IMR-90 (cell line): ENCODE data around the gene LDLRAD3. TPM values are rescaled to one million over a fixed set of nuclear protein-coding genes. Genes with fewer than 3 reads are reported as not detected.

Experiments
- ATAC-seq: fragments of 200-7000 bp; cut with Tn5 transposase; 2 replicates; pipeline ENCODE4 v1.9.1; 2020; ENCODE audit warnings: low read depth, mild to moderate bottlenecking, moderate library complexity
- BruUV-seq: library from RNA; stranded (reverse); fragments of 400-500 nt; replicated peaks from 2 replicates; lab custom pipeline; 2021; lab: Mats Ljungman, UMichigan
- CTCF ChIA-PET: fragments of 300-600 bp; formaldehyde crosslinking; extraction: SDS; loops from one replicate; lab custom pipeline; 2021; ENCODE audit warnings: antibody characterized with exemption; lab: Yijun Ruan, JAX
- POLR2A ChIA-PET: fragments of 300-600 bp; sonication (Branson Sonifier 250); formaldehyde crosslinking; loops from one replicate; lab custom pipeline; 2022; ENCODE audit warnings: antibody characterized with exemption; ENCODE audit not compliant: unreplicated experiment; lab: Charles Lee
- DNase-seq: peaks from one replicate; pipeline ENCODE4 v3.0.0; 2013
- H2AFZ ChIP-seq: replicated peaks from 2 replicates; pipeline ENCODE3; 2013; ENCODE audit warnings: low read length, mild to moderate bottlenecking; ENCODE audit not compliant: poor library complexity
- H2AK5ac ChIP-seq: 2 replicates; pipeline ENCODE4 v1.6.1; 2013; ENCODE audit warnings: low read depth, low read length, inconsistent platforms
- H2AK9ac ChIP-seq: replicated peaks from 2 replicates; pipeline ENCODE3; 2013; ENCODE audit warnings: mild to moderate bottlenecking, low read depth, low read length, moderate library complexity; ENCODE audit not compliant: poor library complexity
- H2BK120ac ChIP-seq: 2 replicates; pipeline ENCODE4 v1.6.1; 2013; ENCODE audit warnings: low read depth, low read length, inconsistent platforms
- H2BK15ac ChIP-seq: 3 replicates; pipeline ENCODE4 v1.6.1; 2013; ENCODE audit warnings: low read depth, low read length, inconsistent platforms
- H2BK20ac ChIP-seq: 2 replicates; pipeline ENCODE4 v1.6.1; 2013; ENCODE audit warnings: low read depth, mild to moderate bottlenecking, inconsistent platforms, low read length, moderate library complexity
- H2BK5ac ChIP-seq: 2 replicates; pipeline ENCODE4 v1.6.1; 2013; ENCODE audit warnings: mild to moderate bottlenecking, low read depth, low read length, inconsistent platforms; ENCODE audit not compliant: poor library complexity, severe bottlenecking
- H3K14ac ChIP-seq: replicated peaks from 2 replicates; pipeline ENCODE4 v1.6.1; 2013; ENCODE audit warnings: low read depth, low read length, inconsistent platforms
- H3K18ac ChIP-seq: 2 replicates; pipeline ENCODE4 v1.6.1; 2013; ENCODE audit warnings: low read depth, low read length, control low read depth
- H3K23ac ChIP-seq: 2 replicates; pipeline ENCODE4 v1.6.1; 2013; ENCODE audit warnings: low read depth, low read length, inconsistent platforms
- H3K27ac ChIP-seq: 2 replicates; pipeline ENCODE4 v1.5.1; 2013; ENCODE audit warnings: mild to moderate bottlenecking, control low read depth, low read length; ENCODE audit not compliant: insufficient read depth
- H3K27me3 ChIP-seq: 2 replicates; pipeline ENCODE4 v1.6.1; 2013; ENCODE audit warnings: low read length; ENCODE audit not compliant: control insufficient read depth, insufficient read depth
- H3K36me3 ChIP-seq: 2 replicates; pipeline ENCODE4 v1.6.1; 2013; ENCODE audit warnings: low read length, mixed read lengths; ENCODE audit not compliant: control insufficient read depth, insufficient read depth
- H3K4ac ChIP-seq: 2 replicates; pipeline ENCODE4 v1.6.1; 2013; ENCODE audit warnings: low read depth, low read length, inconsistent platforms
- H3K4me1 ChIP-seq: 2 replicates; pipeline ENCODE4 v1.6.1; 2013; ENCODE audit warnings: low read length, mixed read lengths; ENCODE audit not compliant: control insufficient read depth, insufficient read depth
- H3K4me2 ChIP-seq: 2 replicates; pipeline ENCODE4 v1.6.1; 2013; ENCODE audit warnings: low read depth, mild to moderate bottlenecking, control low read depth, low read length, moderate library complexity
- H3K4me3 ChIP-seq: 2 replicates; pipeline ENCODE4 v1.5.1; 2013; ENCODE audit warnings: low read depth, mild to moderate bottlenecking, control low read depth, low read length, moderate library complexity; ENCODE audit not compliant: insufficient read depth
- H3K56ac ChIP-seq: 2 replicates; pipeline ENCODE4 v1.6.1; 2013; ENCODE audit warnings: low read length, inconsistent platforms; ENCODE audit not compliant: insufficient read depth; ENCODE audit errors: extremely low read depth
- H3K79me1 ChIP-seq, 2 experiments: 2 replicates each; pipeline ENCODE4 v1.6.1; 2013; ENCODE audit warnings: low read length in 2 of 2, inconsistent platforms in 1 of 2, low read depth in 1 of 2
- H3K9ac ChIP-seq: 2 replicates; pipeline ENCODE4 v1.6.1; 2013; ENCODE audit warnings: low read depth, low read length, control low read depth
- H3K9me1 ChIP-seq: 2 replicates; pipeline ENCODE4 v1.6.1; 2013; ENCODE audit warnings: low read length, inconsistent platforms; ENCODE audit not compliant: insufficient read depth
- H3K9me3 ChIP-seq: 2 replicates; pipeline ENCODE4 v1.6.1; 2013; ENCODE audit warnings: low read length; ENCODE audit not compliant: control insufficient read depth, insufficient read depth
- H4K20me1 ChIP-seq: 2 replicates; pipeline ENCODE4 v1.6.1; 2013; ENCODE audit warnings: low read length, inconsistent platforms; ENCODE audit not compliant: insufficient read depth
- H4K5ac ChIP-seq: 2 replicates; pipeline ENCODE4 v1.6.1; 2013; ENCODE audit warnings: mild to moderate bottlenecking, low read depth, low read length, control low read depth
- H4K8ac ChIP-seq, 2 experiments: 2 replicates each; pipeline ENCODE4 v1.6.1; 2013; ENCODE audit warnings: low read depth in 2 of 2, low read length in 2 of 2, control low read depth in 1 of 2, inconsistent platforms in 1 of 2
- H4K91ac ChIP-seq: 2 replicates; pipeline ENCODE4 v1.6.1; 2013; ENCODE audit warnings: low read depth, low read length, inconsistent platforms; ENCODE audit not compliant: insufficient read depth
- BHLHE40 ChIP-seq: fragments of 150-350 bp; IDR thresholded peaks from 2 replicates; pipeline ENCODE4 v1.6.1; 2016; ENCODE audit warnings: mild to moderate bottlenecking, low read depth, low read length
- CEBPB ChIP-seq: IDR thresholded peaks from 2 replicates; pipeline ENCODE4 v1.6.1; 2012; ENCODE audit warnings: low read depth, low read length, improper control_type of control experiment
- CHD1 ChIP-seq: IDR thresholded peaks from 2 replicates; pipeline ENCODE4 v1.6.1; 2012; ENCODE audit warnings: low read depth, low read length, improper control_type of control experiment
- CTCF ChIP-seq: conservative IDR thresholded peaks from 2 replicates; pipeline ENCODE4 v1.5.1; 2012; ENCODE audit warnings: mild to moderate bottlenecking, low read depth, low read length, improper control_type of control experiment
- ELK1 ChIP-seq: fragments of 150-350 bp; IDR thresholded peaks from 2 replicates; pipeline ENCODE4 v1.6.1; 2016; ENCODE audit warnings: low read depth, mild to moderate bottlenecking, low read length, moderate library complexity, borderline replicate concordance
- FOS ChIP-seq: fragments of 150-350 bp; IDR thresholded peaks from 2 replicates; pipeline ENCODE4 v1.6.1; 2016; ENCODE audit warnings: low read depth, low read length
- MAFK ChIP-seq: IDR thresholded peaks from 2 replicates; pipeline ENCODE4 v1.6.1; 2012; ENCODE audit warnings: low read depth, low read length, improper control_type of control experiment
- MAZ ChIP-seq: IDR thresholded peaks from 2 replicates; pipeline ENCODE4 v1.6.1; 2012; ENCODE audit warnings: low read depth, mild to moderate bottlenecking, low read length, improper control_type of control experiment, moderate library complexity, borderline replicate concordance
- MXI1 ChIP-seq: IDR thresholded peaks from 2 replicates; pipeline ENCODE4 v1.6.1; 2012; ENCODE audit warnings: low read depth, mild to moderate bottlenecking, low read length, moderate library complexity, borderline replicate concordance
- NFE2L2 ChIP-seq: fragments of 150-350 bp; IDR thresholded peaks from 2 replicates; pipeline ENCODE4 v1.6.1; 2016; ENCODE audit warnings: low read depth, mild to moderate bottlenecking, low read length
- POLR2A ChIP-seq: IDR thresholded peaks from 2 replicates; pipeline ENCODE4 v1.6.1; 2012; ENCODE audit warnings: mild to moderate bottlenecking, low read depth, low read length
- RAD21 ChIP-seq: IDR thresholded peaks from 2 replicates; pipeline ENCODE4 v1.6.1; 2012; ENCODE audit warnings: low read length, improper control_type of control experiment
- RCOR1 ChIP-seq: IDR thresholded peaks from 2 replicates; pipeline ENCODE4 v1.6.1; 2012; ENCODE audit warnings: mild to moderate bottlenecking, low read length, improper control_type of control experiment; ENCODE audit not compliant: insufficient replicate concordance
- SMC3 ChIP-seq: fragments of 150-350 bp; IDR thresholded peaks from 2 replicates; pipeline ENCODE4 v1.6.1; 2016; ENCODE audit warnings: low read depth, mild to moderate bottlenecking, antibody characterized with exemption, low read length, moderate library complexity
- USF2 ChIP-seq: fragments of 150-350 bp; IDR thresholded peaks from 2 replicates; pipeline ENCODE4 v1.6.1; 2017; ENCODE audit warnings: mild to moderate bottlenecking, antibody characterized with exemption, low read length, low read depth
- WGBS, 2 experiments: methylation state at CpG; one replicate each; pipeline versions ENCODE4 v1.1.5 to v1.1.7; 2013; ENCODE audit warnings: missing lambda C conversion rate in 2 of 2; ENCODE audit not compliant: insufficient read length in 1 of 2; ENCODE audit errors: extremely low coverage in 2 of 2; 5-methylcytosine and 5-hydroxymethylcytosine counted together
- dilution Hi-C: fragments of 300-500 bp; cut with HindIII; formaldehyde crosslinking; loops from one replicate; pipeline ENCODE4 v1.14.3; 2018; ENCODE audit warnings: low sequenced_read_pairs; ENCODE audit not compliant: unreplicated experiment
- in situ Hi-C: fragments of 300-500 bp; cut with MboI; formaldehyde crosslinking; loops from 3 replicates; pipeline ENCODE4 v1.14.3; 2019; ENCODE audit warnings: low sequenced_read_pairs, inconsistent platforms, mixed read lengths
- intact Hi-C: fragments of 100-400 bp; cut with micrococcal nuclease; formaldehyde crosslinking; loops from 2 replicates; pipeline ENCODE4 v1.10.0; 2022
- polyA plus RNA-seq, 3 experiments: library from polyadenylated mRNA; depleted of rRNA; stranded (reverse); fragments of >200 nt; gene quantifications; 2 replicates each; pipeline ENCODE4 v1.2.3, GENCODE V29; 2012; ENCODE audit warnings: low replicate concordance in 1 of 3
- total RNA-seq: library from RNA; depleted of rRNA; stranded (reverse); fragments of >200 nt; gene quantifications from 2 replicates; pipeline ENCODE4 v1.2.3, GENCODE V29; 2012

Gene LDLRAD3
- total and polyA plus RNA-seq, 2 of the 4 experiments (the other 2 are of a cell fraction): 2.7 to 6.4 TPM

GRCh38 chr11:36258730-36259360, 315.0 kb downstream of the LDLRAD3 start:
- H4K5ac ChIP-seq: no peak overlapping the region
- ChIA-PET CTCF (interaction anchor here (0.7 to 1.5 kb wide), 13 partner anchors 10 to 774 kb away, joined by 3 to 13 read pairs (median 3); no protein-coding TSS in a partner anchor), POLR2A (no interaction called here)
- dilution Hi-C loops: no loop called here
- no TSS peak for BruUV-seq
- no peak overlapping the region for H2BK20ac ChIP-seq
- no peak overlapping the region for H2BK120ac ChIP-seq
- H2AFZ ChIP-seq: peak overlapping the region; percentile 70
- H3K14ac ChIP-seq: no peak overlapping the region
- 38% methylated on average over 3 of the region's 12 CpGs; no CpG with 5 or more reads in 1 of the 2 experiments for WGBS, 2 experiments
- no peak overlapping the region for H3K27ac ChIP-seq
- H3K9me3 ChIP-seq: peaks cover 4% of the 10 kb centered on the region; the same call in 1 of the 2 replicates
- no peaks in the 10 kb centered on the region for H3K79me1 ChIP-seq
- no peak overlapping the region for H2BK15ac ChIP-seq
- H3K27me3 ChIP-seq: peaks cover 35% of the 10 kb centered on the region
- H3K4me2 ChIP-seq: no peak overlapping the region
- H3K36me3 ChIP-seq: no peaks in the 10 kb centered on the region
- H3K9ac ChIP-seq: no peak overlapping the region
- no peak overlapping the region for H3K18ac ChIP-seq
- intact Hi-C loops: loop anchor here (1.0 to 5.0 kb wide), 5 partner anchors 102 to 642 kb away; no protein-coding TSS in a partner anchor
- H3K9me1 ChIP-seq: no peaks in the 10 kb centered on the region
- ATAC-seq: peak; percentile 94
- H4K91ac ChIP-seq: no peak overlapping the region
- H3K56ac ChIP-seq: no peak overlapping the region
- no peak overlapping the region; the same call in 1 of the 2 replicates for H2AK5ac ChIP-seq
- H4K8ac ChIP-seq: no peak overlapping the region
- H2BK5ac ChIP-seq: no peak overlapping the region
- H3K23ac ChIP-seq: no peak overlapping the region
- H2AK9ac ChIP-seq: peak overlapping the region; percentile 51
- DNase-seq: peak; percentile 77
- H3K4me3 ChIP-seq: no peak overlapping the region
- no peaks in the 10 kb centered on the region for H4K20me1 ChIP-seq
- H3K4ac ChIP-seq: no peak overlapping the region
- in situ Hi-C loops: loop anchor here (10.0 kb wide), 1 partner anchor 314 kb away; the partner anchor contains the start of gene LDLRAD3
- H3K4me1 ChIP-seq: no peaks in the 10 kb centered on the region
- no peak for TF ChIP-seq FOS
- TF ChIP-seq POLR2A: no peak
- no peak for TF ChIP-seq NFE2L2
- TF ChIP-seq BHLHE40: no peak
- no peak for TF ChIP-seq CEBPB
- peak; percentile 79 for TF ChIP-seq CTCF
- TF ChIP-seq USF2: no peak; the same call in 1 of the 2 replicates
- no peak for TF ChIP-seq MAFK
- TF ChIP-seq RAD21: peak; percentile 84
- peak; percentile 88 for TF ChIP-seq SMC3
- TF ChIP-seq MAZ: 0 out of 2 replicates have a peak, but pooled peaks have one; percentile 39
- TF ChIP-seq MXI1: no peak
- no peak for TF ChIP-seq ELK1
- TF ChIP-seq CHD1: no peak
- TF ChIP-seq RCOR1: no peak
